SU-DHL-6 (cell line): ENCODE data around the gene SRPK1.

Experiments
- CTCF ChIP-seq: fragments of 200-600 bp; sonication (generic); IDR thresholded peaks from one replicate; pipeline ENCODE4 v1.5.1; 2017; ENCODE audit warnings: antibody characterized with exemption, mild to moderate bottlenecking, low read length, moderate library complexity; ENCODE audit not compliant: insufficient read depth, poor library complexity, severe bottlenecking
- EZH2phosphoT487 ChIP-seq: fragments of 200-600 bp; sonication (generic), shearing (Covaris generic); conservative IDR thresholded peaks from 2 replicates; pipeline ENCODE4 v1.6.1; 2018; ENCODE audit warnings: mild to moderate bottlenecking, antibody characterized with exemption, low read length, moderate library complexity, mixed read lengths

GRCh38 chr6:35839019-35839418 is 81.9 kb downstream of the SRPK1 start:
- TF ChIP-seq CTCF, result no peak
- TF ChIP-seq EZH2phosphoT487, result no peak
